ENCODE data around the gene SS18.

The SS18 gene

GRCh38 chr18:26034850-26035497 lies 55.4 kb downstream of the SS18 start:
- no peak for DNase-seq (ENCODE audit: low read depth)
- no peak overlapping the region for H3K4me3 ChIP-seq (ENCODE audit: low read length)
- no peak for TF ChIP-seq CTCF (IDR thresholded peaks at IDR 0.05; ENCODE audit: insufficient read depth, low read depth, low read length, missing control alignments)

- DNase-seq (ENCODE audit: low read depth), result no peak
- H3K4me3 ChIP-seq (ENCODE audit: low read length), result no peak overlapping the region
- TF ChIP-seq CTCF (IDR thresholded peaks at IDR 0.05; ENCODE audit: insufficient read depth, low read depth, low read length, missing control alignments), result no peak
These were observed 67.8 kb downstream of the SS18 start for GRCh38 chr18:26022585-26022984.

- no peak for DNase-seq (ENCODE audit: low read depth)
- no peak for TF ChIP-seq CTCF (IDR thresholded peaks at IDR 0.05; ENCODE audit: insufficient read depth, low read depth, low read length, missing control alignments)
- H3K4me3 ChIP-seq (ENCODE audit: low read length), result no peak overlapping the region
These were observed 69.2 kb downstream of the SS18 start for GRCh38 chr18:26021061-26021754.

- no peak overlapping the region for H3K4me3 ChIP-seq (ENCODE audit: low read length)
- TF ChIP-seq CTCF (IDR thresholded peaks at IDR 0.05; ENCODE audit: insufficient read depth, low read depth, low read length, missing control alignments), result no peak
- no peak for DNase-seq (ENCODE audit: low read depth)
These were observed 72.5 kb downstream of the SS18 start for GRCh38 chr18:26017929-26018328.

GRCh38 chr18:26014462-26014861 lies 76.0 kb downstream of the SS18 start:
- no peak overlapping the region for H3K4me3 ChIP-seq (ENCODE audit: low read length)
- TF ChIP-seq CTCF (IDR thresholded peaks at IDR 0.05; ENCODE audit: insufficient read depth, low read depth, low read length, missing control alignments), result no peak
- no peak for DNase-seq (ENCODE audit: low read depth)

- no peak for TF ChIP-seq CTCF (IDR thresholded peaks at IDR 0.05; ENCODE audit: insufficient read depth, low read depth, low read length, missing control alignments)
- no peak for DNase-seq (ENCODE audit: low read depth)
- no peak overlapping the region for H3K4me3 ChIP-seq (ENCODE audit: low read length)
These were observed 81.8 kb downstream of the SS18 start for GRCh38 chr18:26008619-26009018.

GRCh38 chr18:26008096-26008495 lies 82.3 kb downstream of the SS18 start:
- TF ChIP-seq CTCF (IDR thresholded peaks at IDR 0.05; ENCODE audit: insufficient read depth, low read depth, low read length, missing control alignments), result no peak

More at GRCh38 chr18:26008096-26008495, 82.3 kb downstream of the SS18 start:
- peak; percentile 29 for DNase-seq (ENCODE audit: low read depth)
- H3K4me3 ChIP-seq (ENCODE audit: low read length), result no peak overlapping the region
